A549 treated with AZD2906 at 1 μM for 4 hours (cell line): Measurements from ENCODE around the gene F13B. TPM values are rescaled to one million over a fixed set of nuclear protein-coding genes. Genes with fewer than 3 reads are reported as not detected.

ENCODE experiments used
- total RNA-seq: library from RNA; stranded (reverse); fragments of 200-300 nt; extraction: Qiagen RNA extraction; gene quantifications from 5 replicates; pipeline ENCODE4 v1.2.3, GENCODE V29; 2022

Gene F13B
- total RNA-seq = 0.05 to 0.08 TPM (median 0.07 TPM) in 3 of 5 replicates, not detected in the others

GRCh38 chr1:197066719-197067456, at the start of gene F13B:
F13B (minus strand) TSS chr1:197067260; CDS start chr1:197067223, 37 bp downstream.

Other genes with a start within 250 kb of the F13B start
- gene CFHR1, start 247.5 kb downstream of the F13B start, total RNA-seq = 0.09 to 0.24 TPM (median 0.17 TPM) in 4 of 5 replicates, not detected in the other
- not detected in 5 replicates for gene CFHR4, start 179.2 kb downstream of the F13B start, total RNA-seq
- not detected in 5 replicates for gene CFHR2, start 123.5 kb downstream of the F13B start, total RNA-seq
- not detected in 5 replicates for gene CFHR5, start 89.7 kb downstream of the F13B start, total RNA-seq
- gene ASPM, start 79.4 kb upstream of the F13B start, total RNA-seq = 17.6 to 22.5 TPM (median 20.6 TPM) in 5 replicates
- 2.2 to 3.3 TPM (median 3.0 TPM) in 5 replicates for gene ZBTB41, start 134.0 kb upstream of the F13B start, total RNA-seq
- gene CRB1, start 201.0 kb upstream of the F13B start, total RNA-seq = not detected in 5 replicates